KMS-11 (cell line): ENCODE results near the gene GDI2.

ENCODE experiments used
- H2AFZ ChIP-seq: fragments of 200-600 bp; sonication (generic); 2 replicates; pipeline ENCODE4 v1.6.1; 2016; ENCODE audit warnings: antibody characterized with exemption, mixed run types, low read depth
- H3K27ac ChIP-seq: fragments of 200-600 bp; sonication (generic); 2 replicates; pipeline ENCODE4 v1.6.1; 2016; ENCODE audit warnings: mild to moderate bottlenecking, mixed run types
- H3K27me3 ChIP-seq: fragments of 200-600 bp; sonication (generic); 2 replicates; pipeline ENCODE4 v1.6.1; 2017; ENCODE audit warnings: mild to moderate bottlenecking, low read depth, mixed run types, moderate library complexity; ENCODE audit not compliant: insufficient read depth
- H3K36me3 ChIP-seq: fragments of 200-600 bp; sonication (generic); 2 replicates; pipeline ENCODE4 v1.6.1; 2017; ENCODE audit warnings: mild to moderate bottlenecking, mixed run types; ENCODE audit not compliant: insufficient read depth
- H3K4me1 ChIP-seq: fragments of 200-600 bp; sonication (generic); 2 replicates; pipeline ENCODE4 v1.6.1; 2016; ENCODE audit warnings: mild to moderate bottlenecking, low read depth, mixed run types; ENCODE audit not compliant: poor library complexity, severe bottlenecking
- H3K4me2 ChIP-seq: fragments of 200-600 bp; sonication (generic); 2 replicates; pipeline ENCODE4 v1.7.0; 2016; ENCODE audit warnings: mild to moderate bottlenecking, mixed run types
- H3K4me3 ChIP-seq: fragments of 200-600 bp; sonication (generic); IDR thresholded peaks from 2 replicates; pipeline ENCODE4 v1.6.1; 2017; ENCODE audit warnings: low read depth, low read length, mixed read lengths; ENCODE audit not compliant: insufficient read depth
- H3K79me2 ChIP-seq: fragments of 200-600 bp; sonication (generic); 2 replicates; pipeline ENCODE4 v1.6.1; 2016; ENCODE audit warnings: low read depth, mixed run types; ENCODE audit not compliant: insufficient read depth
- H3K9ac ChIP-seq: fragments of 200-600 bp; sonication (generic); 2 replicates; pipeline ENCODE4 v1.6.1; 2016; ENCODE audit warnings: mild to moderate bottlenecking, mixed run types
- H4K20me1 ChIP-seq: fragments of 200-600 bp; sonication (generic); 2 replicates; pipeline ENCODE4 v1.6.1; 2016; ENCODE audit warnings: mild to moderate bottlenecking, mixed run types; ENCODE audit not compliant: insufficient read depth
- CTCF ChIP-seq: fragments of 200-600 bp; sonication (generic); conservative IDR thresholded peaks from 2 replicates; pipeline ENCODE4 v1.6.1; 2017; ENCODE audit warnings: low read depth, mild to moderate bottlenecking, antibody characterized with exemption, low read length, moderate library complexity, mixed read lengths

GDI2 gene

GRCh38 chr10:5723692-5724091 is 89.5 kb downstream of the GDI2 start:
- H3K27ac ChIP-seq, result peak overlapping the region; percentile 62
- H3K4me1 ChIP-seq, result peaks cover 25% of the 10 kb centered on the region
- peak overlapping the region; percentile 69 for H3K4me2 ChIP-seq
- H3K79me2 ChIP-seq, result peaks cover 30% of the 10 kb centered on the region; the same call in 1 of the 2 replicates
- TF ChIP-seq CTCF, result no peak
- H3K9ac ChIP-seq, result peak overlapping the region; percentile 24; the same call in 1 of the 2 replicates
- 0 out of 2 replicates have a peak, but pooled peaks cover 5% of the 10 kb centered on the region for H3K36me3 ChIP-seq
- H4K20me1 ChIP-seq, result no peaks in the 10 kb centered on the region
- no peak overlapping the region for H3K4me3 ChIP-seq
- no peaks in the 10 kb centered on the region for H3K27me3 ChIP-seq
- H2AFZ ChIP-seq, result no peak overlapping the region

- no peak overlapping the region for H3K9ac ChIP-seq
- no peak overlapping the region for H2AFZ ChIP-seq
- 0 out of 2 replicates have a peak, but pooled peaks cover 5% of the 10 kb centered on the region for H3K36me3 ChIP-seq
- no peak overlapping the region for H3K4me2 ChIP-seq
- TF ChIP-seq CTCF, result no peak
- H3K79me2 ChIP-seq, result peaks cover 42% of the 10 kb centered on the region; the same call in 1 of the 2 replicates
- H4K20me1 ChIP-seq, result no peaks in the 10 kb centered on the region
- H3K27me3 ChIP-seq, result no peaks in the 10 kb centered on the region
- no peak overlapping the region for H3K27ac ChIP-seq
- peaks cover 25% of the 10 kb centered on the region for H3K4me1 ChIP-seq
- H3K4me3 ChIP-seq, result no peak overlapping the region
These were observed 93.1 kb downstream of the GDI2 start for GRCh38 chr10:5720182-5720581.

- H3K36me3 ChIP-seq, result 0 out of 2 replicates have a peak, but pooled peaks cover 5% of the 10 kb centered on the region
- no peaks in the 10 kb centered on the region for H3K27me3 ChIP-seq
- H3K79me2 ChIP-seq, result peaks cover 44% of the 10 kb centered on the region; the same call in 1 of the 2 replicates
- no peak overlapping the region for H3K4me3 ChIP-seq
- no peak overlapping the region for H3K4me2 ChIP-seq
- no peak for TF ChIP-seq CTCF
- H3K27ac ChIP-seq, result no peak overlapping the region
- H4K20me1 ChIP-seq, result no peaks in the 10 kb centered on the region
- H3K9ac ChIP-seq, result no peak overlapping the region
- H3K4me1 ChIP-seq, result peaks cover 25% of the 10 kb centered on the region
- H2AFZ ChIP-seq, result no peak overlapping the region
These were observed 93.7 kb downstream of the GDI2 start for GRCh38 chr10:5719546-5719945.
